ENCODE data around the gene TBC1D3B. TPM values are rescaled to one million over a fixed set of nuclear protein-coding genes. Genes with fewer than 3 reads are reported as not detected.
"Not testable (repeated sequence)": the region's sequence is repeated elsewhere in the genome, so short reads cannot be mapped to it uniquely, and the experiment has no call there.

Gene TBC1D3B
- total and polyA plus RNA-seq, 2 donors (not counting 1 experiment from before 2014, with no cell fraction given): 0.86 to 2.3 TPM

DNA sequence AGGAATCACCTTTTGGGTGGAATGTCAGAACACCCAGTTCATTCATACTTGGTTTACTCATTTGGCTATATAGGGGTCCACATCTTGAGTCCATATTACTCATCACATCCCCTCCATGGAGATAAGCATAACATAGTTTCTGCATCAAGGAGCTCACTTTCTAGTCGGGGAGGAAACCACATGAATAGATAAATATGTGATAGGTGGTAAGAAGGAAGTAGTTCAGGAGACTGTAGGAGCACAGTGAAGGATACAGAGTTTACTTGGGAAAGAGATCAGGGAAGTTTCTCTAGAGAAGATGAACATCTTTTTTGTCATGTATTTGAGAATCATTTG lies 30.0 kb upstream of the TBC1D3B start:
- not testable (repeated sequence) for H3K27ac ChIP-seq (ENCODE audit: insufficient read depth, low read length); H3K9ac ChIP-seq (ENCODE audit: insufficient read depth, low read length); H4K20me1 ChIP-seq (ENCODE audit: control insufficient read depth, extremely low read depth, insufficient read depth, low read length); H3K4me3 ChIP-seq (replicated peaks in 1 of 4; ENCODE audit: control extremely low read depth in 1 of 4, insufficient read depth in 1 of 4, low read depth in 3 of 4, low read length in 4 of 4); H3K79me2 ChIP-seq (ENCODE audit: control insufficient read depth, insufficient read depth, low read length); H3K4me2 ChIP-seq (ENCODE audit: extremely low read depth, insufficient read depth, low read length); H3K9me3 ChIP-seq (ENCODE audit: control insufficient read depth, insufficient read depth, low read depth, low read length); H3K27me3 ChIP-seq (ENCODE audit: control insufficient read depth, insufficient read depth, low read length); H3K36me3 ChIP-seq (ENCODE audit: control insufficient read depth, insufficient read depth, low read length); H2AFZ ChIP-seq (ENCODE audit: low read length); DNase-seq (ENCODE audit: low read depth in 2 of 2); H3K4me1 ChIP-seq (ENCODE audit: control insufficient read depth, extremely low read depth, insufficient read depth, low read length)

DNA sequence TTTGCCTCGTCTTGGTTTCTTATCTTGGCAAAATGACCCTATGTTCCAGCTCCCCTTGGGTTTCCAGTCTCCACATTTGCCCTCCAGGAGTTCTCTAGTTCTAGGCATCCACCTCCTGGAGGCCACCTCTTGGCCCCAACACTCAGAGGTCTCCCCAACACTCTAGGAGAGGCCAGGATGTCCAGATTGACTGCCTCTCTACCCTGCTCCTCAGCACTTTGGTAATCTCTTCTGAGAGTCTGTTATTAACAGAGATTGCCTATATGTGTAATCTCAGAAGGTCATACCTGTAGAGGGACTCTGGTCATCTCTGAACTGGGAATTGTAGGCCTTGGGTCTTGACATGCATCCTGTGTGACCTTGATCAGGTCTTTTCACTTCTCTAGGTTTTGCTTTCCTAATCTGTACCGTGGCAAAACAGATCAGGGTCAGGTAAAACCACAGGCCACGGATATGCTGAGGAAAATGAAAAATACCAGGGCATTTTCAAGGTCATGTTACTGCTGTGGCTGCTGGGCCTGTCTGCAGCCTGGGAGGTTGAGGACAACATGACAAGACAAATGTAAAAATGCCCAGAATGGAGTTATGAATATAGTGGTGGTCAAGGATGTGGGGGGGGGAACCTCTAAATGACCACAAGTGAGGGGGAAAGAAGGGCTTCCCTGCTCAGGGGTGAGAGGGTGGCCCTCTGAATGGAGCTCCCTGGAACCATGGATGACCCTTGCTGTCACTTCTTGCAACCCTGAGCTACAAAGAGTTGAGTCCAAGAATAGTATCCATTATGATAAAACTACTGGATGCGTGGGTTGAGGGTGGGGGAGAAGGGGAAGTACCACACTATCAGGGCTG lies 29.4 kb upstream of the TBC1D3B start:
- H3K4me2 ChIP-seq (ENCODE audit: extremely low read depth, insufficient read depth, low read length): no peak overlapping the region
- H3K27me3 ChIP-seq (ENCODE audit: control insufficient read depth, insufficient read depth, low read length): no peaks in the 10 kb centered on the region
- TF ChIP-seq, protein P1, sequence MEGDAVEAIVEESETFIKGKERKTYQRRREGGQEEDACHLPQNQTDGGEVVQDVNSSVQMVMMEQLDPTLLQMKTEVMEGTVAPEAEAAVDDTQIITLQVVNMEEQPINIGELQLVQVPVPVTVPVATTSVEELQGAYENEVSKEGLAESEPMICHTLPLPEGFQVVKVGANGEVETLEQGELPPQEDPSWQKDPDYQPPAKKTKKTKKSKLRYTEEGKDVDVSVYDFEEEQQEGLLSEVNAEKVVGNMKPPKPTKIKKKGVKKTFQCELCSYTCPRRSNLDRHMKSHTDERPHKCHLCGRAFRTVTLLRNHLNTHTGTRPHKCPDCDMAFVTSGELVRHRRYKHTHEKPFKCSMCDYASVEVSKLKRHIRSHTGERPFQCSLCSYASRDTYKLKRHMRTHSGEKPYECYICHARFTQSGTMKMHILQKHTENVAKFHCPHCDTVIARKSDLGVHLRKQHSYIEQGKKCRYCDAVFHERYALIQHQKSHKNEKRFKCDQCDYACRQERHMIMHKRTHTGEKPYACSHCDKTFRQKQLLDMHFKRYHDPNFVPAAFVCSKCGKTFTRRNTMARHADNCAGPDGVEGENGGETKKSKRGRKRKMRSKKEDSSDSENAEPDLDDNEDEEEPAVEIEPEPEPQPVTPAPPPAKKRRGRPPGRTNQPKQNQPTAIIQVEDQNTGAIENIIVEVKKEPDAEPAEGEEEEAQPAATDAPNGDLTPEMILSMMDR (conservative IDR thresholded peaks at IDR 0.05 in 1 of 2, IDR thresholded peaks at IDR 0.05 in 1 of 2; ENCODE audit: low read depth in 1 of 2, low read length in 2 of 2): no peak
- no peak for TF ChIP-seq EZH2 (IDR thresholded peaks at IDR 0.05; ENCODE audit: low read length, missing control alignments)
- H3K27ac ChIP-seq (ENCODE audit: insufficient read depth, low read length): no peak overlapping the region
- no peaks in the 10 kb centered on the region for H3K36me3 ChIP-seq (ENCODE audit: control insufficient read depth, insufficient read depth, low read length)
- no peak overlapping the region for H3K4me3 ChIP-seq (replicated peaks in 1 of 4; ENCODE audit: control extremely low read depth in 1 of 4, insufficient read depth in 1 of 4, low read depth in 3 of 4, low read length in 4 of 4)
- no peaks in the 10 kb centered on the region for H3K9me3 ChIP-seq (ENCODE audit: control insufficient read depth, insufficient read depth, low read depth, low read length)
- H3K79me2 ChIP-seq (ENCODE audit: control insufficient read depth, insufficient read depth, low read length): no peaks in the 10 kb centered on the region
- no peak for DNase-seq (ENCODE audit: low read depth in 2 of 2)
- H3K4me1 ChIP-seq (ENCODE audit: control insufficient read depth, extremely low read depth, insufficient read depth, low read length): no peaks in the 10 kb centered on the region
- no peak overlapping the region for H3K9ac ChIP-seq (ENCODE audit: insufficient read depth, low read length)
- H4K20me1 ChIP-seq (ENCODE audit: control insufficient read depth, extremely low read depth, insufficient read depth, low read length): no peaks in the 10 kb centered on the region
- H2AFZ ChIP-seq (ENCODE audit: low read length): no peak overlapping the region

DNA sequence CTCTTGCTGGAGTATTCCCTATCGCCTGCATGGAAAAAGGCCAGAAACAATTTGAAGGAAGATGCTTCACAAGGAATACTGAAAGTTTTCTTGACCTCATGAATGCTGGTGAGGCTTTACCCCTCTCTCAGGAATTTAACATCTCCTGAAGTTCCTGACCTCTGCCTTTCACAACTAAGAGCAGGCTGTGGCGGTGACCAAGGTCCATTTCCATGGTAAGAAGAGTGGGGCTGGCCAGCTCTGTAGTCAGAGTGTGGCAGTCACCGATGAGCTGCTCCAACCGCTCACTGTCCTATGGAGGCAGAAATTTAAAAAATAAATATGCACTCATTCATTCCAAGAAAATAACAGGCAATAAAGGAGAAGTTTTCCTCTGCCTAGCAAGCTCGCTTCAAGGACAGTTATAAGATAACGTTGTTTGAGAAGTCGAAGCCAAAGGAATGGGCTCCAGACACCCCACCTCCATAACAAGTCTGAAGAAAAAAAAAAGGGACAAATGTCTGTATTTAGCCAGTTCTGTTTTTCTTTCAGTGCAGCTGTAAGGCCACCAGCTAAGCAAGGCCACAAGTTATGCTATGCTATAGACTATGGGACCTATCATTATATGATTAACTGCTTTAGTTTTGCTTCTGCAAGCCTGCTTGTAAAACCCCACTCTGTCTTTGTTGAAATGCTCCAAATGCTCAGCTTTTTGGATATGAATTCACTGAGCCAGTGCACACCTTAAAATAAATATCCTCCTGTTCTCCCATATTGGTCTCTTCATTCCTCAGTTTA lies 28.5 kb upstream of the TBC1D3B start:
- Histone ChIP-seq H3K36me3 (ENCODE audit: control insufficient read depth, insufficient read depth, low read length) (no peaks in the 10 kb centered on the region), H3K79me2 (ENCODE audit: control insufficient read depth, insufficient read depth, low read length) (no peaks in the 10 kb centered on the region)

More for the DNA sequence above, 28.5 kb upstream of the TBC1D3B start:
- no peak overlapping the region for H3K27ac ChIP-seq (ENCODE audit: insufficient read depth, low read length)
- no peaks in the 10 kb centered on the region for H3K4me1 ChIP-seq (ENCODE audit: control insufficient read depth, extremely low read depth, insufficient read depth, low read length)
- no peaks in the 10 kb centered on the region for H3K27me3 ChIP-seq (ENCODE audit: control insufficient read depth, insufficient read depth, low read length)
- no peaks in the 10 kb centered on the region for H4K20me1 ChIP-seq (ENCODE audit: control insufficient read depth, extremely low read depth, insufficient read depth, low read length)
- H3K9me3 ChIP-seq (ENCODE audit: control insufficient read depth, insufficient read depth, low read depth, low read length): no peaks in the 10 kb centered on the region
- no peak overlapping the region for H3K9ac ChIP-seq (ENCODE audit: insufficient read depth, low read length)
- no peak overlapping the region for H3K4me3 ChIP-seq (replicated peaks in 1 of 4; ENCODE audit: control extremely low read depth in 1 of 4, insufficient read depth in 1 of 4, low read depth in 3 of 4, low read length in 4 of 4)
- TF ChIP-seq, protein P1 (conservative IDR thresholded peaks at IDR 0.05 in 1 of 2, IDR thresholded peaks at IDR 0.05 in 1 of 2; ENCODE audit: low read depth in 1 of 2, low read length in 2 of 2): no peak
- no peak for TF ChIP-seq EZH2 (IDR thresholded peaks at IDR 0.05; ENCODE audit: low read length, missing control alignments)
- no peak overlapping the region for H3K4me2 ChIP-seq (ENCODE audit: extremely low read depth, insufficient read depth, low read length)
- H2AFZ ChIP-seq (ENCODE audit: low read length): no peak overlapping the region
- no peak for DNase-seq (ENCODE audit: low read depth in 2 of 2)

All from fibroblast of lung (primary cell).